HT1080 (cell line): ENCODE results near the gene AUP1. TPM values are rescaled to one million over a fixed set of nuclear protein-coding genes. Genes with fewer than 3 reads are reported as not detected.
A peak's percentile ranks its signal among the peaks of the same experiment; 100 is the strongest.
"Not testable (repeated sequence)": the region's sequence is repeated elsewhere in the genome, so short reads cannot be mapped to it uniquely, and the experiment has no call there.

Source experiments
- DNase-seq: peaks from one replicate; pipeline ENCODE4 v3.0.0-alpha.2; 2015; ENCODE audit warnings: low read depth
- total RNA-seq: library from RNA; depleted of rRNA; stranded (reverse); fragments of >200 nt; shearing (Covaris generic); gene quantifications from 2 replicates; pipeline ENCODE4 v1.2.3, GENCODE V29; 2014

AUP1 gene
- total RNA-seq, 1 experiment from 2014 or later, result 184 TPM

GRCh38 chr2:74499940-74500577 lies 29.4 kb downstream of the AUP1 start:
- no peak for DNase-seq

- DNase-seq, result no peak
These were observed 30.1 kb downstream of the AUP1 start, which contains the start of gene LBX2 for GRCh38 chr2:74499267-74499939. Gene LBX2 (minus strand): TSS chr2:74499603. CDS start chr2:74499537, 66 bp downstream.

- peak; percentile 24 for DNase-seq
These were observed 30.8 kb downstream of the AUP1 start for GRCh38 chr2:74498500-74499266.

- no peak for DNase-seq
These were observed 31.6 kb downstream of the AUP1 start for GRCh38 chr2:74497777-74498499.

- no peak for DNase-seq
These were observed 32.3 kb downstream of the AUP1 start for GRCh38 chr2:74496997-74497776.

GRCh38 chr2:74495440-74495839 lies 34.1 kb downstream of the AUP1 start:
- DNase-seq, result no peak

GRCh38 chr2:74493546-74493945 lies 36.0 kb downstream of the AUP1 start:
- DNase-seq, result no peak

GRCh38 chr2:74491648-74492544 lies 37.6 kb downstream of the AUP1 start:
- DNase-seq, result no peak

GRCh38 chr2:74489906-74490305 lies 39.6 kb downstream of the AUP1 start:
- no peak for DNase-seq

- DNase-seq, result no peak
These were observed 40.6 kb downstream of the AUP1 start for GRCh38 chr2:74488643-74489481.

- DNase-seq, result no peak
These were observed 43.4 kb downstream of the AUP1 start for GRCh38 chr2:74486141-74486540.

GRCh38 chr2:74483675-74484164 lies 45.8 kb downstream of the AUP1 start:
- DNase-seq, result not testable (repeated sequence)

- DNase-seq, result peak; percentile 92
These were observed 46.5 kb downstream of the AUP1 start, which contains the start of the genes CCDC142 and TTC31 for GRCh38 chr2:74482801-74483674. Gene CCDC142 (minus strand): TSS chr2:74482998. CDS start chr2:74482837, 161 bp downstream. Gene TTC31 (plus strand): TSS chr2:74483081. CDS start chr2:74483096, 15 bp downstream.

GRCh38 chr2:74481961-74482800 lies 47.3 kb downstream of the AUP1 start:
- DNase-seq, result no peak

GRCh38 chr2:74481431-74481830 lies 48.1 kb downstream of the AUP1 start:
- DNase-seq, result no peak
